NOMO-1 treated with dmso at 0.1 percent for 144 hours (cell line): ENCODE data around the gene SYCP2L.
"Not testable (repeated sequence)": the region's sequence is repeated elsewhere in the genome, so short reads cannot be mapped to it uniquely, and the experiment has no call there.

Source experiments
- DNase-seq: peaks from one replicate; lab custom pipeline; 2025; ENCODE audit not compliant: unreplicated experiment; lab: John Stamatoyannopoulos, UW

SYCP2L gene

DNA sequence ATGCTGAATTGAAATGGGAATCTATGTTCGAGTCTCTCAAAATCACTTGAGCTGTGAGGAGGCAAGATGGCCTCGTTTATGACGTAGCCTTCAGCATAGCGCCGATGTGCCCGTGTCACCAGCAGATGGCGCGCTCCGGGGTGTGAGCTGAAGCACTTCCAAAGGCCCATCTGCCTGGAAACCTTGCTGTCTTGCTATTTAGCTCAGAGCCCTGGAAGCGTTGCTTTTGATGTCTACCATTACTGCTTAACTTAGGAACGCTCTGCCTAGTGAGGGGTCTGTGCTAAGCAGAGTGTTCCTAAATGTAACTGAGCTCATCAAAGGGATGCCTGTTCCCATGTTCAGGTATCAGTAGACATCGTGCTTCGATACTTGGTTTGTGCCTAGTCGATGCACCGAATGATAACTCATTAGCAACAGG, 67.7 kb downstream of the SYCP2L start:
- peak; percentile 22 for DNase-seq

GRCh38 chr6:10956776-10957175, 69.9 kb downstream of the SYCP2L start:
- no peak for DNase-seq

DNA sequence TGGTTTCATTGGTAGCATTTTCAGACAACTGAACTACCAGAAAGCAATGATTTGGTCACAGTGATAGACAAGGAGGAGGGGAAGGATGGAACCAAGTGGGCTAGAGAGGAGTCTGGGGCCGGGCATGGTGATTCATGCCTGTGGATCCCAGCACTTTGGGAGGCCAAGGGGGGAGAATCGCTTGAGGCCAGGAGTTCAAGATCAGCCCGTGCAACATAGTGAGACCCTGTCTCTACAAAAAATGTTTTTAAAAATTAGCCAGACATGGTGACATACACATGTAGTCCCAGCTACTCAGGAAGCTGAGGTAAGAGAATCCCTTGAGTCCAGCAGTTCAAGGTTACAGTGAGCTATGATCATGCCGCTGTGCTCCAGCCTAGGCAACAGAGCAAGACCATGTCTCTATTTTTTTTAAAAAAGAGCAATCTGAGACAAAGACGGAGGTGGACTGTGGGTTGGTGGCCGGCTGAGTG, 70.6 kb downstream of the SYCP2L start:
- DNase-seq: no peak

- no peak for DNase-seq
These were observed 73.3 kb downstream of the SYCP2L start for GRCh38 chr6:10960171-10960570.

- DNase-seq: no peak
These were observed 75.0 kb downstream of the SYCP2L start for GRCh38 chr6:10961837-10962236.

GRCh38 chr6:10962673-10963072, 75.8 kb downstream of the SYCP2L start:
- no peak for DNase-seq

GRCh38 chr6:10963113-10963512, 76.3 kb downstream of the SYCP2L start:
- no peak for DNase-seq

GRCh38 chr6:10964684-10965083, 77.8 kb downstream of the SYCP2L start:
- no peak for DNase-seq

GRCh38 chr6:10968776-10969175, 81.9 kb downstream of the SYCP2L start:
- DNase-seq: no peak

GRCh38 chr6:10970731-10971130, 83.9 kb downstream of the SYCP2L start:
- DNase-seq: no peak

DNA sequence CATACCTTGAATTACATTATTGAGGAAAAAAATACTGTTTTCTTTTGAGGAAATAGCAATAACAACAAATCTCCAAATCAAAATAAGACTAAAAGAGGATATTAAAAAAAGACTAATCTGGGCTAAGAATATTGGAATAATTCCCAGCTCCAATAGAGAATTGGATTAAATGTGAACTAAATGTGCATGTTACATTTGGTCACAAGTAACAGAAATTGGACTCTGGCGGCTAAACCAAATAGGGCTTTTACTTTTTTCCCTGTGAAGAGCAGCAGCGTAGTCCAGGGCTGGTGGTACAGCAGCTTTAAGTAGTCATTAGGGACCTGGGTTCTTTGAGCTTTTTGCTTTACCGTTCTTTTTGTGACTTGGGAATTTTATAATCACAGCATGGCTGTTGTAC, 85.3 kb downstream of the SYCP2L start:
- no peak for DNase-seq

GRCh38 chr6:10976571-10976970, 89.7 kb downstream of the SYCP2L start:
- DNase-seq: no peak

GRCh38 chr6:10977231-10977968, 90.5 kb downstream of the SYCP2L start:
- no peak for DNase-seq

DNA sequence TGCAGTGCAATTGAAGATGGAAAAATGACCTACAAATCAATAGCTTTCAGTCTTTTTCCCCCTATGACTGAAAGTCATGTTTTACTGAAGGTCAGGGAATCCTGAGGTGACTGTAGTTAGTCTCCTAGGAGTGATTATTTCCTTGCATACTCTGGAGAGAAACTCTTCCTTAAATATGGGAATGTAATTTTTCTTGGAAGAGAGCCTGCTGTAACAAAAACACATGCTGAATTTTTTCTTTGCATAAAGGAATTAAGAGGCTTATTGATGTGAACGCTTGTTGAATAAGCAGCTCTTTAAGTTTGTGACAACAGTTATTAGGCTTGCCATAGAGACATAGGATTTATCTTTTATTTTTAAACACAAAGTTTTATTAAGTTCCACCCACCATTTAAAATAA, 92.8 kb downstream of the SYCP2L start:
- no peak for DNase-seq

GRCh38 chr6:10981409-10981808, 94.6 kb downstream of the SYCP2L start:
- no peak for DNase-seq

GRCh38 chr6:10984959-10985358, 98.1 kb downstream of the SYCP2L start:
- not testable (repeated sequence) for DNase-seq

DNA sequence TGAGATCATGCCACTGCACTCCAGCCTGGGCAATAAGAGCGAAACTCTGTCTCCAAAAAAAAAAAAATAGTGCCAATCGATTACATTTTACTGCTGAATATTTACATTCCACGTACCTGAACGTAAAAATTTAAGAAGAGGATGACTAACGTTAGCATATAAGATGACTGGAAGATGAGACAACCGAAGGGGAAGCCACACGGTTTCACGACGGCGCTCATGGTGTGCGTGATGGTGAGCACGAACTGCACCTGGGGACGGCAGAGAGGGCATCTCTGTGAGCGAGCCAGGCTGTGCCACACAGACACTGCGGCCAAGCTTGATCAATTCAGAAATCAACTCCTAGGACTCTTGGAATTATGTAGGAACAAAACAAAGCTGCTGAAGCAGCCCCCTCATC, 102.7 kb downstream of the SYCP2L start:
- no peak for DNase-seq

DNA sequence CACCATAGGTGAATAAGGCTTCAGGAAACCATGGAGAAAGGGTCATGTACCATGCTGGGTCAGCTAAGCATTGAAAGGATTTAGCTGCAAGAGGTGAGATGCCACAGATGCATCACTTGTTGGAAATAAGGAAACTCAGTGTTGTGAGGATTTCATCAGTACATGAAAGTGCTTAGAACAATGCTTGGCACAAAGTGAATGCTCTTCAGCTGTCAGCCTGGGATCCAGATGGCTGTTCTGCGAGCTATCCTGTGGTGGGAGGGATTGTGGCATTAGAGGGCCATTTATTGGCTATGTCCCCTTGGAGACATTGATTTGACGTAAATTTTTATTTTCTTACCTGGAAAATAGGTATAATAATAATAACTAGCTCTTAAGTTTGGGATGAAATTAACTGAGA, 104.3 kb downstream of the SYCP2L start:
- no peak for DNase-seq

DNA sequence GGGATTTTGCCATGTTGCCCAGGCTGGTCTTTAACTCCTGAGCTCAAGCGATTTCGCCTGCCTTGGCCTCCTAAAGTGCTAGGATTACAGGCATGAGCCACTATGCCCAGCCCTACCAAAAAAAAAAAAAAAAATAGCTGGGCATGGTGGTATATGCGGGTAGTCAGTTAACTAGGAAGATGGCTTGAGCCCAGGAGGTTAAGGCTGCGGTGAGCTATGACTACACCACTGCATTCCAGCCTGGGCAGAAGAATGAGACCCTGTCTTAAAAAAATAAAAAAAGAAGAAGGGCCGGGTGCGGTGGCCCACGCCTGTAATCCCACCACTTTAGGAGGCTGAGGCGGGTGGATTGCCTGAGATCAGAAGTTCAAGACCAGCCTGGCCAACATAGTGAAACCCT, 107.0 kb downstream of the SYCP2L start:
- DNase-seq: no peak

- no peak for DNase-seq
These were observed 108.4 kb downstream of the SYCP2L start for GRCh38 chr6:10995114-10995707.

DNA sequence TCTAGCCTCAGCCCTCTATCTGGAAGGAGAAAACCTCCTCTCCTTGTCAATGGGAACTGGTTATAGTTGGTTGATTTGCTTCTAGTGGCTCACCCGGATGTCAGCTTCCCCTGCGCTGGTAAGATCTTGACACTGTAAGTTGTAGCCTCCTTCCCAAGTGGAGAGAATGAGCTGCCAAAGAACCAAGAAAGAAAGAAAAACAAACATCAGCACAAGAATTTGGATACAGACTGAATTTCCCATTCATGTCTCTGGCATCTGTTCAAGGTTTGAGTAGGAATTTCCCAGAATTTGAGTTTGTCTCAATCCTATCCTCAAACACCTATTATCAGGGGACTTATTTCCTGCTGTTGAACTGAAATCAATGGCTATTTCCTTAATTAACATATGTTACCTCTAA, 113.1 kb downstream of the SYCP2L start:
- no peak for DNase-seq

DNA sequence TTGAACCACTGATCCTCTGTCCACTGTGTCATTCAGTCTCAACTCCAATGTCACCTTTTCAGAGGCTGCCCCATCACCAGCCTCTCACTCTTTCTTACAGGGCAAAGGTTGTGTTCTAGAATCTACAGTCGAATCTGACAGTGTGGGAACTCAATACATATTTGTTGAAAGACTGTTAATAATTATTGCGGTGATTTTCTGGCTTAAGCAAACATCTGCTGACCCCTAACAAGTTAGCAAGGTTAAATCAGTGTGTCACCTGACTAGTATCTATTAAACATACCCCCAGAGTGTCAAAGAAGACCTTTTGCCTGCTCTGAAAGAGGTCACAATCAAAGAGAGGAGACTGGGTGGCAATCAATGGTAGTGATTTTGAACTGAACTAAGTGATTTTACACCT, 115.3 kb downstream of the SYCP2L start:
- no peak for DNase-seq

- DNase-seq: not testable (repeated sequence)
These were observed 116.4 kb downstream of the SYCP2L start for GRCh38 chr6:11003297-11003696.
